Measurements from ENCODE around the gene PRRT2.
"Not testable (repeated sequence)": the region's sequence is repeated elsewhere in the genome, so short reads cannot be mapped to it uniquely, and the experiment has no call there.

PRRT2 gene

GRCh38 chr16:29831490-29831889 lies 19.5 kb downstream of the PRRT2 start:
- CTCF ChIA-PET: no interaction called here
- no peak for TF ChIP-seq CTCF (IDR thresholded peaks at IDR 0.05; ENCODE audit: insufficient read depth, low read length, missing control alignments)
- POLR2A ChIA-PET: interaction anchor here (0.7 kb wide), 1 partner anchor 11 kb away, joined by 3 read pairs; no protein-coding TSS in a partner anchor

GRCh38 chr16:29833219-29833618 lies 21.2 kb downstream of the PRRT2 start:
- DNase-seq (ENCODE audit: low read depth, low spot score); H3K4me3 ChIP-seq (ENCODE audit: low read depth, low read length); POLR2A ChIA-PET: not testable (repeated sequence)
- CTCF ChIA-PET: interaction anchor here (1.7 to 5.4 kb wide), 2 partner anchors 15 to 49 kb away, joined by 3 to 37 read pairs; no protein-coding TSS in a partner anchor

More at GRCh38 chr16:29831490-29831889, 19.5 kb downstream of the PRRT2 start:
- H3K4me3 ChIP-seq (ENCODE audit: low read depth, low read length): no peak overlapping the region
- no peak for DNase-seq (ENCODE audit: low read depth, low spot score)

- no peak overlapping the region for H3K4me3 ChIP-seq (ENCODE audit: low read depth, low read length)
- CTCF ChIA-PET: interaction anchor here (1.4 to 5.4 kb wide), 3 partner anchors 11 to 50 kb away, joined by 3 to 37 read pairs (median 5); no protein-coding TSS in a partner anchor
- no peak for TF ChIP-seq CTCF (IDR thresholded peaks at IDR 0.05; ENCODE audit: insufficient read depth, low read length, missing control alignments)
- POLR2A ChIA-PET: no interaction called here
- DNase-seq (ENCODE audit: low read depth, low spot score): no peak
Measured at GRCh38 chr16:29834079-29834478, 22.1 kb downstream of the PRRT2 start.

- no peak for DNase-seq (ENCODE audit: low read depth, low spot score)
- TF ChIP-seq CTCF (IDR thresholded peaks at IDR 0.05; ENCODE audit: insufficient read depth, low read length, missing control alignments): no peak
- CTCF ChIA-PET: interaction anchor here (5.4 kb wide), 1 partner anchor 12 kb away, joined by 37 read pairs; no protein-coding TSS in a partner anchor
- H3K4me3 ChIP-seq (ENCODE audit: low read depth, low read length): no peak overlapping the region
- POLR2A ChIA-PET: interaction anchor here (0.7 kb wide), 2 partner anchors 13 to 63 kb away, joined by 3 read pairs; partner anchors contain the start of gene SEZ6L2
Measured at GRCh38 chr16:29835926-29836325, 23.9 kb downstream of the PRRT2 start.

- ChIA-PET POLR2A (no interaction called here), CTCF (interaction anchor here (5.4 kb wide), 1 partner anchor 11 kb away, joined by 37 read pairs; no protein-coding TSS in a partner anchor)
- no peak overlapping the region for H3K4me3 ChIP-seq (ENCODE audit: low read depth, low read length)
- no peak for DNase-seq (ENCODE audit: low read depth, low spot score)
- no peak for TF ChIP-seq CTCF (IDR thresholded peaks at IDR 0.05; ENCODE audit: insufficient read depth, low read length, missing control alignments)
Measured at GRCh38 chr16:29836623-29837022, 24.6 kb downstream of the PRRT2 start.

GRCh38 chr16:29837841-29838240 lies 25.8 kb downstream of the PRRT2 start:
- no peak for DNase-seq (ENCODE audit: low read depth, low spot score)
- POLR2A ChIA-PET: interaction anchor here (0.6 kb wide), 1 partner anchor 95 kb away, joined by 3 read pairs; no protein-coding TSS in a partner anchor
- CTCF ChIA-PET: interaction anchor here (1.4 to 3.9 kb wide), 3 partner anchors 8 to 11 kb away, joined by 4 to 26 read pairs (median 5); no protein-coding TSS in a partner anchor

More at GRCh38 chr16:29837841-29838240, 25.8 kb downstream of the PRRT2 start:
- TF ChIP-seq CTCF (IDR thresholded peaks at IDR 0.05; ENCODE audit: insufficient read depth, low read length, missing control alignments): no peak
- no peak overlapping the region for H3K4me3 ChIP-seq (ENCODE audit: low read depth, low read length)
